ENCODE data around the gene COL21A1. TPM values are rescaled to one million over a fixed set of nuclear protein-coding genes. Genes with fewer than 3 reads are reported as not detected.

COL21A1 gene
- total RNA-seq, result 2.3 and 6.9 TPM in 2 replicates
- polyA plus RNA-seq, result 0.52 and 28.2 TPM in 2 replicates
- polyA plus RNA-seq (2012), result 0.46 and 22.3 TPM in 2 replicates
- 3.8 TPM in 1 of 2 replicates, not detected in the other for polyA minus RNA-seq (ENCODE audit: low replicate concordance)

DNA sequence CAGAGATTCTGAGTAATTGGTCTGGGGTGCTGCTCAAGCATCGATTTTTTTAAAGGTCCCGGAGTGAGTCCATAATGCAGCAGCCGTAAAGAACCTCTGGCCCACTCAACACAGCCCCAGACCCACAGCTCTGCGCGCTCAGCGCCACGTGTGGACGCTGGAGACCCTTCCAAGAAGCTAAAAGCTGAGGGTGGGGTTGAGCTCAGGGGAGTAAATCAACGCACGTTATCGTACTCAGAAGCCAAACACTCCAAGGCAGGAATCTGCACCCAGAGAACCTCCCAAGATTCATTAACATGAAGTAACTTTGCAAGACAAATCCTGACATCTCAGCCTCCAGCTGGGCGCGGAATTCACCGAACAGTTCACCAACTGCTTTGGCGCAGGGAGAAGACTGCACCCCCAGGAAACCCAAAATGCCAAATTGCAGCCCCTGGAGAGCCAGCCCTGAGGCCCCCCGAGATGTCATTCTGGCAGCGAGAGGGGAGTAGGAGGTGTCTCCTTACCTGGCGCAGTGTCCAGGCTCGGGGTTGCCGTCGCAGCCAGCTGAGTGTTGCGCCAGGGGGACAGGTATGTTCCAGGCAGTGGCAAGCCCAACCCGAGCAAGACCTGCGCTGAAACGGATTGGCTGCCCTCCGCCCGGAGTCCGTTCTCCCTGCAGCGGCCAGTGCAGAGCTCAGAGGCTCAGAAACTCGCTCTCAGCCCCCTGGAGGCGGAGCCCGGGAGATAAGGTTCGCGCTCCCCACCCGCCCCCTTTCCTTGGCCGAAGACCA is at the start of gene COL21A1:
Gene COL21A1, minus strand, starts transcription at position 700 of the 773 bp plus-strand sequence. CDS start 64,962 bp downstream, outside the sequence.
- no peaks in the 10 kb centered on the region for H4K20me1 ChIP-seq (ENCODE audit: control insufficient read depth, extremely low read depth, insufficient read depth, low read length)
- H3K4me3 ChIP-seq (replicated peaks in 1 of 4; ENCODE audit: control extremely low read depth in 1 of 4, insufficient read depth in 1 of 4, low read depth in 3 of 4, low read length in 4 of 4), result peak within 1 kb of the TSS; percentile 35 to 75 (median 53)
- peak within 1 kb of the TSS; percentile 86 for H3K4me2 ChIP-seq (ENCODE audit: extremely low read depth, insufficient read depth, low read length)
- peak within 1 kb of the TSS; percentile 67 for H2AFZ ChIP-seq (ENCODE audit: low read length)
- peak within 1 kb of the TSS; percentile 30 for H3K9ac ChIP-seq (ENCODE audit: insufficient read depth, low read length)
- H3K36me3 ChIP-seq (ENCODE audit: control insufficient read depth, insufficient read depth, low read length), result no peaks in the 10 kb centered on the region
- TF ChIP-seq EZH2 (IDR thresholded peaks at IDR 0.05; ENCODE audit: low read length, missing control alignments) (no peak), CTCF (conservative IDR thresholded peaks at IDR 0.05 in 1 of 2, IDR thresholded peaks at IDR 0.05 in 1 of 2; ENCODE audit: low read depth in 1 of 2, low read length in 2 of 2) (peak; percentile 26 to 54)
- H3K79me2 ChIP-seq (ENCODE audit: control insufficient read depth, insufficient read depth, low read length), result no peaks in the 10 kb centered on the region
- H3K27me3 ChIP-seq (ENCODE audit: control insufficient read depth, insufficient read depth, low read length), result peaks cover 4% of the 10 kb centered on the region
- H3K9me3 ChIP-seq (ENCODE audit: control insufficient read depth, insufficient read depth, low read depth, low read length), result no peaks in the 10 kb centered on the region
- no peak within 1 kb of the TSS for H3K27ac ChIP-seq (ENCODE audit: insufficient read depth, low read length)
- peak; percentile 33 to 45 for DNase-seq (ENCODE audit: low read depth in 2 of 2)
- H3K4me1 ChIP-seq (ENCODE audit: control insufficient read depth, extremely low read depth, insufficient read depth, low read length), result peaks cover 3% of the 10 kb centered on the region

DNA sequence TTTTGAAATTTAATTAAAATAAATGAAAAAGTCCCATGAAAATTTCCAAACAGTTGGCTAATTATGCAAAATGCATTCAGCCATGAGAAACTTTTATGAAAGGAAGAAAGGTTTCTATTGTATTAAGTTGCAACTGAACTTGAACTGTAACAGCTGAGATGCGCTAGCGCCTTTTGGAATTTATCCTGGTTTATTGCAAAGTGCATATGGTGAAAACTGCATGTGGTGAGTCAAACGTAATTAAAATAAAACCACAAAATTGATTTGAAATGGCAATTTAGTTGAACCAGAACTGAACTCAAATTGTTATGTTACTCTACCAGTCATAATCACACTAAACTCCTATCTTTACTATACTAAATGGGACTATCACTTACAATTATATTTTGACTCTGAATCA is 46.4 kb upstream of the COL21A1 start:
- Histone ChIP-seq H3K27ac (ENCODE audit: insufficient read depth, low read length) (no peak overlapping the region), H4K20me1 (ENCODE audit: control insufficient read depth, extremely low read depth, insufficient read depth, low read length) (no peaks in the 10 kb centered on the region), H3K36me3 (ENCODE audit: control insufficient read depth, insufficient read depth, low read length) (no peaks in the 10 kb centered on the region), H3K9me3 (ENCODE audit: control insufficient read depth, insufficient read depth, low read depth, low read length) (no peaks in the 10 kb centered on the region), H3K4me2 (ENCODE audit: extremely low read depth, insufficient read depth, low read length) (no peak overlapping the region), H3K9ac (ENCODE audit: insufficient read depth, low read length) (no peak overlapping the region), H3K4me1 (ENCODE audit: control insufficient read depth, extremely low read depth, insufficient read depth, low read length) (no peaks in the 10 kb centered on the region), H3K4me3 (replicated peaks in 1 of 4; ENCODE audit: control extremely low read depth in 1 of 4, insufficient read depth in 1 of 4, low read depth in 3 of 4, low read length in 4 of 4) (no peak overlapping the region), H3K79me2 (ENCODE audit: control insufficient read depth, insufficient read depth, low read length) (no peaks in the 10 kb centered on the region), H3K27me3 (ENCODE audit: control insufficient read depth, insufficient read depth, low read length) (no peaks in the 10 kb centered on the region), H2AFZ (ENCODE audit: low read length) (no peak overlapping the region)
- TF ChIP-seq CTCF (conservative IDR thresholded peaks at IDR 0.05 in 1 of 2, IDR thresholded peaks at IDR 0.05 in 1 of 2; ENCODE audit: low read depth in 1 of 2, low read length in 2 of 2), result no peak
- TF ChIP-seq EZH2 (IDR thresholded peaks at IDR 0.05; ENCODE audit: low read length, missing control alignments), result no peak
- no peak for DNase-seq (ENCODE audit: low read depth in 2 of 2)

- H3K27ac ChIP-seq (ENCODE audit: insufficient read depth, low read length), result no peak overlapping the region
- no peaks in the 10 kb centered on the region for H3K36me3 ChIP-seq (ENCODE audit: control insufficient read depth, insufficient read depth, low read length)
- TF ChIP-seq CTCF (conservative IDR thresholded peaks at IDR 0.05 in 1 of 2, IDR thresholded peaks at IDR 0.05 in 1 of 2; ENCODE audit: low read depth in 1 of 2, low read length in 2 of 2) (peak; percentile 62 to 65), EZH2 (IDR thresholded peaks at IDR 0.05; ENCODE audit: low read length, missing control alignments) (no peak)
- peak; percentile 55 to 82 for DNase-seq (ENCODE audit: low read depth in 2 of 2)
- no peaks in the 10 kb centered on the region for H4K20me1 ChIP-seq (ENCODE audit: control insufficient read depth, extremely low read depth, insufficient read depth, low read length)
- no peak overlapping the region for H3K4me3 ChIP-seq (replicated peaks in 1 of 4; ENCODE audit: control extremely low read depth in 1 of 4, insufficient read depth in 1 of 4, low read depth in 3 of 4, low read length in 4 of 4)
- no peak overlapping the region for H2AFZ ChIP-seq (ENCODE audit: low read length)
- H3K4me2 ChIP-seq (ENCODE audit: extremely low read depth, insufficient read depth, low read length), result no peak overlapping the region
- no peaks in the 10 kb centered on the region for H3K27me3 ChIP-seq (ENCODE audit: control insufficient read depth, insufficient read depth, low read length)
- no peak overlapping the region for H3K9ac ChIP-seq (ENCODE audit: insufficient read depth, low read length)
- no peaks in the 10 kb centered on the region for H3K9me3 ChIP-seq (ENCODE audit: control insufficient read depth, insufficient read depth, low read depth, low read length)
- H3K4me1 ChIP-seq (ENCODE audit: control insufficient read depth, extremely low read depth, insufficient read depth, low read length), result no peaks in the 10 kb centered on the region
- no peaks in the 10 kb centered on the region for H3K79me2 ChIP-seq (ENCODE audit: control insufficient read depth, insufficient read depth, low read length)
These were observed 45.3 kb upstream of the COL21A1 start for GRCh38 chr6:56292505-56293181.

All from fibroblast of lung (primary cell).